H9 (cell line): ENCODE measurements around the gene FAHD2A. TPM values are rescaled to one million over a fixed set of nuclear protein-coding genes. Genes with fewer than 3 reads are reported as not detected.

Source experiments
- DNase-seq: peaks from one replicate; pipeline ENCODE4 v3.0.0-alpha.2; 2017
- H2AFZ ChIP-seq: one replicate; pipeline ENCODE4 v1.6.1; 2013; ENCODE audit warnings: mild to moderate bottlenecking, low read length, control low read depth, moderate library complexity
- H2AK5ac ChIP-seq: 2 replicates; pipeline ENCODE4 v1.6.1; 2013; ENCODE audit warnings: low read length, control low read depth, mixed read lengths; ENCODE audit not compliant: insufficient read length
- H2BK120ac ChIP-seq: one replicate; pipeline ENCODE4 v1.6.1; 2013; ENCODE audit warnings: low read depth, mild to moderate bottlenecking, low read length, control low read depth, inconsistent platforms; ENCODE audit not compliant: poor library complexity, severe bottlenecking
- H2BK12ac ChIP-seq: 2 replicates; pipeline ENCODE4 v1.6.1; 2013; ENCODE audit warnings: low read length, control low read depth, mixed read lengths, low read depth; ENCODE audit not compliant: insufficient read length
- H2BK15ac ChIP-seq: 2 replicates; pipeline ENCODE4 v1.6.1; 2013; ENCODE audit warnings: low read depth, low read length, control low read depth
- H2BK20ac ChIP-seq: one replicate; pipeline ENCODE4 v1.6.1; 2013; ENCODE audit warnings: low read depth, mild to moderate bottlenecking, low read length, control low read depth, inconsistent platforms; ENCODE audit not compliant: poor library complexity, severe bottlenecking
- H2BK5ac ChIP-seq: 2 replicates; pipeline ENCODE4 v1.6.1; 2013; ENCODE audit warnings: low read length, control low read depth, mixed read lengths; ENCODE audit not compliant: insufficient read length
- H3K14ac ChIP-seq: 2 replicates; pipeline ENCODE4 v1.6.1; 2013; ENCODE audit warnings: low read length, control low read depth; ENCODE audit not compliant: insufficient read depth
- H3K18ac ChIP-seq: 2 replicates; pipeline ENCODE4 v1.6.1; 2013; ENCODE audit warnings: low read depth, mild to moderate bottlenecking, mixed read lengths, low read length, control low read depth; ENCODE audit not compliant: insufficient read length
- H3K23ac ChIP-seq: 2 replicates; pipeline ENCODE4 v1.6.1; 2013; ENCODE audit warnings: low read length, control low read depth, mixed read lengths, low read depth; ENCODE audit not compliant: insufficient read length
- H3K23me2 ChIP-seq: 2 replicates; pipeline ENCODE4 v1.6.1; 2013; ENCODE audit warnings: low read depth, mild to moderate bottlenecking, mixed read lengths, low read length, control low read depth; ENCODE audit not compliant: insufficient read length, poor library complexity, severe bottlenecking
- H3K27ac ChIP-seq: 2 replicates; pipeline ENCODE4 v1.5.1; 2013; ENCODE audit warnings: low read length, control low read depth, mixed read lengths, low read depth; ENCODE audit not compliant: insufficient read length
- H3K27me3 ChIP-seq: 2 replicates; pipeline ENCODE4 v1.6.1; 2013; ENCODE audit warnings: low read length, control low read depth, inconsistent platforms; ENCODE audit not compliant: insufficient read depth
- H3K4ac ChIP-seq: 2 replicates; pipeline ENCODE4 v1.6.1; 2013; ENCODE audit warnings: low read depth, mild to moderate bottlenecking, control low read depth, inconsistent platforms, low read length, moderate library complexity
- H3K4me1 ChIP-seq: 2 replicates; pipeline ENCODE4 v1.6.1; 2013; ENCODE audit warnings: low read length, control low read depth, inconsistent platforms; ENCODE audit not compliant: insufficient read depth
- H3K4me2 ChIP-seq: 2 replicates; pipeline ENCODE4 v1.6.1; 2013; ENCODE audit warnings: low read length, control low read depth, mixed read lengths; ENCODE audit not compliant: insufficient read length, insufficient read depth
- H3K56ac ChIP-seq: 2 replicates; pipeline ENCODE4 v1.6.1; 2013; ENCODE audit warnings: low read depth, mild to moderate bottlenecking, mixed read lengths, low read length, control low read depth; ENCODE audit not compliant: insufficient read length
- H3K79me1 ChIP-seq: 2 replicates; pipeline ENCODE4 v1.6.1; 2013; ENCODE audit warnings: low read depth, mild to moderate bottlenecking, moderate library complexity, low read length, control low read depth, inconsistent platforms; ENCODE audit not compliant: insufficient read depth, poor library complexity, severe bottlenecking
- H3K79me2 ChIP-seq: 2 replicates; pipeline ENCODE4 v1.6.1; 2013; ENCODE audit warnings: low read length, control low read depth, inconsistent platforms; ENCODE audit not compliant: insufficient read depth
- H3K9ac ChIP-seq: 2 replicates; pipeline ENCODE4 v1.6.1; 2013; ENCODE audit warnings: low read length, control low read depth, mixed read lengths; ENCODE audit not compliant: insufficient read length; ENCODE audit errors: extremely low read depth
- H3K9me3 ChIP-seq: one replicate; pipeline ENCODE4 v1.6.1; 2013; ENCODE audit warnings: low read depth, low read length, inconsistent platforms; ENCODE audit not compliant: control insufficient read depth
- H3T11ph ChIP-seq: one replicate; pipeline ENCODE4 v1.6.1; 2013; ENCODE audit warnings: mild to moderate bottlenecking, low read length, control low read depth, inconsistent platforms
- H4K20me1 ChIP-seq: one replicate; pipeline ENCODE4 v1.6.1; 2013; ENCODE audit not compliant: control insufficient read depth, insufficient read length, insufficient read depth
- H4K5ac ChIP-seq: 2 replicates; pipeline ENCODE4 v1.6.1; 2013; ENCODE audit warnings: low read depth, mild to moderate bottlenecking, mixed read lengths, low read length, control low read depth; ENCODE audit not compliant: insufficient read length
- H4K8ac ChIP-seq: replicated peaks from 2 replicates; pipeline ENCODE4 v1.6.1; 2013; ENCODE audit warnings: low read length, control low read depth, mixed read lengths, low read depth; ENCODE audit not compliant: insufficient read length
- H4K91ac ChIP-seq: 2 replicates; pipeline ENCODE4 v1.6.1; 2013; ENCODE audit warnings: low read depth, mild to moderate bottlenecking, moderate library complexity, mixed read lengths, low read length, control low read depth; ENCODE audit not compliant: insufficient read length
- H3K27ac Mint-ChIP-seq, 3 experiments: 2 replicates in 2 of 3; 3 replicates in 1 of 3; pipeline ENCODE4 v1.8.0; 2020 to 2021; ENCODE audit warnings: mixed read lengths in 3 of 3, mild to moderate bottlenecking in 1 of 3, moderate library complexity in 1 of 3
- H3K27me3 Mint-ChIP-seq: 2 replicates; pipeline ENCODE4 v1.8.0; 2021; ENCODE audit warnings: low read depth, mild to moderate bottlenecking, moderate library complexity, mixed read lengths
- H3K36me3 Mint-ChIP-seq, 3 experiments: 2 replicates in 2 of 3; 3 replicates in 1 of 3; pipeline ENCODE4 v1.8.0; 2020 to 2021; ENCODE audit warnings: low read depth in 3 of 3, mixed read lengths in 3 of 3; ENCODE audit not compliant: insufficient read depth in 1 of 3
- H3K4me1 Mint-ChIP-seq, 2 experiments: 2 replicates each; pipeline ENCODE4 v1.8.0; 2020; ENCODE audit warnings: mixed read lengths in 2 of 2
- H3K4me3 Mint-ChIP-seq, 2 experiments: 2 replicates in 1 of 2; 3 replicates in 1 of 2; pipeline ENCODE4 v1.8.0; 2020 to 2021; ENCODE audit warnings: mild to moderate bottlenecking in 2 of 2, mixed read lengths in 2 of 2, moderate library complexity in 1 of 2
- H3K9me3 Mint-ChIP-seq, 2 experiments: 2 replicates in 1 of 2; 3 replicates in 1 of 2; pipeline ENCODE4 v1.8.0; 2020; ENCODE audit warnings: mild to moderate bottlenecking in 2 of 2, mixed read lengths in 2 of 2, moderate library complexity in 1 of 2
- CTCF ChIP-seq: fragments of 200-600 bp; sonication (generic); conservative IDR thresholded peaks from 3 replicates; pipeline ENCODE4 v1.8.0; 2021; ENCODE audit warnings: antibody characterized with exemption, mild to moderate bottlenecking
- WGBS: extraction: QIAGEN DNeasy Blood & Tissue Kit; methylation state at CpG from one replicate; pipeline ENCODE4 v1.1.7; 2013; ENCODE audit warnings: missing lambda C conversion rate, low lambda C conversion rate, mixed read lengths; ENCODE audit not compliant: insufficient read length; ENCODE audit errors: extremely low coverage; 5-methylcytosine and 5-hydroxymethylcytosine counted together
- total RNA-seq: library from RNA; stranded (reverse); gene quantifications from 2 replicates; pipeline ENCODE4 v1.2.1, GENCODE V29; 2021

Gene FAHD2A
- total RNA-seq, 1 experiment from 2014 or later: 39.8 TPM

- Histone ChIP-seq H3K27ac (no peak overlapping the region), H3K4me1 (no peaks in the 10 kb centered on the region), H3K23me2 (no peaks in the 10 kb centered on the region), H3K9me3 (no peaks in the 10 kb centered on the region), H2AFZ (no peak overlapping the region), H2BK15ac (no peak overlapping the region), H3K79me2 (no peaks in the 10 kb centered on the region), H4K20me1 (no peaks in the 10 kb centered on the region), H3K23ac (no peak overlapping the region), H3T11ph (no peak overlapping the region), H4K91ac (no peak overlapping the region), H3K4me2 (no peak overlapping the region), H3K14ac (no peak overlapping the region), H2AK5ac (no peak overlapping the region), H4K8ac (no peak overlapping the region), H4K5ac (no peak overlapping the region), H3K56ac (no peak overlapping the region), H3K4ac (no peak overlapping the region), H2BK5ac (no peak overlapping the region), H2BK120ac (no peak overlapping the region), H3K27me3 (no peaks in the 10 kb centered on the region), H3K9ac (no peak overlapping the region), H2BK20ac (no peak overlapping the region), H3K79me1 (no peaks in the 10 kb centered on the region), H3K18ac (no peak overlapping the region), H2BK12ac (no peak overlapping the region)
- no peaks in the 10 kb centered on the region for H3K36me3 Mint-ChIP-seq
- no peak for DNase-seq
- H3K4me1 Mint-ChIP-seq: peaks cover 6 to 14% of the 10 kb centered on the region in 2 experiments
- no peak overlapping the region for H3K27ac Mint-ChIP-seq
- no CpG with 5 or more reads among the region's 8 CpGs for WGBS
- no peak for TF ChIP-seq CTCF
- H3K9me3 Mint-ChIP-seq: no peaks in the 10 kb centered on the region
- no peak overlapping the region for H3K4me3 Mint-ChIP-seq
- H3K27me3 Mint-ChIP-seq: peaks cover 15% of the 10 kb centered on the region
Measured at GRCh38 chr2:95372845-95373244, 29.7 kb upstream of the FAHD2A start.
